Transverse colon (tissue), 4 donors: ENCODE results near the gene AK6. TPM values are rescaled to one million over a fixed set of nuclear protein-coding genes. Genes with fewer than 3 reads are reported as not detected.

Experiments
- DNase-seq: peaks from one replicate; pipeline ENCODE4 v3.0.0-alpha.2; 2019
- H3K27ac ChIP-seq, 4 donors: fragments of 200-600 bp; sonication (generic); 2 replicates each; pipeline ENCODE4 v1.5.1; 2016 to 2018; ENCODE audit warnings: inconsistent platforms in 4 of 4
- H3K27me3 ChIP-seq: fragments of 200-600 bp; sonication (generic); 2 replicates; pipeline ENCODE4 v1.5.1; 2017; ENCODE audit warnings: inconsistent platforms
- H3K36me3 ChIP-seq, 4 donors: fragments of 200-600 bp; sonication (generic); 2 replicates each; pipeline ENCODE4 v1.5.1; 2017 to 2019; ENCODE audit warnings: inconsistent platforms in 4 of 4
- H3K4me1 ChIP-seq, 4 donors: fragments of 200-600 bp; sonication (generic); 2 replicates each; pipeline ENCODE4 v1.5.1; 2017 to 2020; ENCODE audit warnings: inconsistent platforms in 4 of 4
- H3K4me3 ChIP-seq, 4 donors: fragments of 200-600 bp; sonication (generic); 1 replicate in 1 of 4; 2 replicates in 3 of 4; pipeline versions ENCODE4 v1.5.1 to v1.6.1; 2017 to 2019; ENCODE audit warnings: inconsistent platforms in 4 of 4
- H3K9me3 ChIP-seq, 2 donors: fragments of 200-600 bp; sonication (generic); 2 replicates each; pipeline ENCODE4 v1.5.1; 2017 to 2019; ENCODE audit warnings: inconsistent platforms in 2 of 2
- EP300 ChIP-seq: sonication (generic); formaldehyde crosslinking; IDR thresholded peaks from one replicate; pipeline ENCODE4 v1.6.1; 2017; ENCODE audit warnings: antibody characterized with exemption, low read depth
- POLR2A ChIP-seq: fragments of 450-650 bp; IDR thresholded peaks from one replicate; pipeline ENCODE4 v1.6.1; 2016; ENCODE audit warnings: antibody characterized with exemption, mild to moderate bottlenecking, moderate library complexity
- POLR2AphosphoS5 ChIP-seq, 3 donors: sonication (generic); formaldehyde crosslinking; IDR thresholded peaks; one replicate each; pipeline ENCODE4 v1.6.1; 2016; ENCODE audit warnings: antibody characterized with exemption in 3 of 3
- WGBS, 2 donors: methylation state at CpG; one replicate each; pipeline ENCODE4 v1.1.5; 2018; ENCODE audit warnings: low coverage in 1 of 2; 5-methylcytosine and 5-hydroxymethylcytosine counted together
- in situ Hi-C, 4 donors: fragments of 200-750 bp; cut with MboI; loops; one replicate each; pipeline versions ENCODE4 v1.15.0 to v1.15.1; 2017; ENCODE audit warnings: low sequenced_read_pairs in 3 of 4, low pct_ligation_motif_present in 1 of 4, low pct_unique_long_range_greater_than_20kb in 1 of 4
- intact Hi-C: fragments of 100-400 bp; cut with DNase I; formaldehyde crosslinking; loops from one replicate; pipeline ENCODE4 v1.15.1; 2023; ENCODE audit warnings: low total_unique reads
- total RNA-seq, 4 donors: library from RNA; depleted of rRNA; stranded (reverse); fragments of >200 nt; gene quantifications; one replicate each; pipeline ENCODE4 v1.1.0, GENCODE V29; 2016
- TF ChIP-seq, protein P1 (sequence below), 5 experiments: fragments of 200-600 bp in 3 of 5; fragments of 450-650 bp in 2 of 5; sonication (generic) in 3 of 5; IDR thresholded peaks; 1 replicate in 2 of 5; 2 replicates in 3 of 5; pipeline ENCODE4 v1.5.1; 2016 to 2017; ENCODE audit warnings: antibody characterized with exemption in 5 of 5, inconsistent platforms in 3 of 5, mild to moderate bottlenecking in 2 of 5, moderate library complexity in 1 of 5

Gene AK6
- total RNA-seq, 4 donors from 2014 or later, result 16.1 to 103 (median 20.0) TPM

- Histone ChIP-seq H3K27me3 (no peaks in the 10 kb centered on the region), H3K27ac (no peak overlapping the region), H3K4me1 (no peaks in the 10 kb centered on the region), H3K9me3 (no peaks in the 10 kb centered on the region), H3K36me3 (peaks cover 0 to 12% (median 6%) of the 10 kb centered on the region in 4 donors), H3K4me3 (no peak overlapping the region)
- TF ChIP-seq POLR2AphosphoS5 (IDR thresholded peaks at IDR 0.05), result no peak
- no peak for TF ChIP-seq EP300
- TF ChIP-seq, protein P1, sequence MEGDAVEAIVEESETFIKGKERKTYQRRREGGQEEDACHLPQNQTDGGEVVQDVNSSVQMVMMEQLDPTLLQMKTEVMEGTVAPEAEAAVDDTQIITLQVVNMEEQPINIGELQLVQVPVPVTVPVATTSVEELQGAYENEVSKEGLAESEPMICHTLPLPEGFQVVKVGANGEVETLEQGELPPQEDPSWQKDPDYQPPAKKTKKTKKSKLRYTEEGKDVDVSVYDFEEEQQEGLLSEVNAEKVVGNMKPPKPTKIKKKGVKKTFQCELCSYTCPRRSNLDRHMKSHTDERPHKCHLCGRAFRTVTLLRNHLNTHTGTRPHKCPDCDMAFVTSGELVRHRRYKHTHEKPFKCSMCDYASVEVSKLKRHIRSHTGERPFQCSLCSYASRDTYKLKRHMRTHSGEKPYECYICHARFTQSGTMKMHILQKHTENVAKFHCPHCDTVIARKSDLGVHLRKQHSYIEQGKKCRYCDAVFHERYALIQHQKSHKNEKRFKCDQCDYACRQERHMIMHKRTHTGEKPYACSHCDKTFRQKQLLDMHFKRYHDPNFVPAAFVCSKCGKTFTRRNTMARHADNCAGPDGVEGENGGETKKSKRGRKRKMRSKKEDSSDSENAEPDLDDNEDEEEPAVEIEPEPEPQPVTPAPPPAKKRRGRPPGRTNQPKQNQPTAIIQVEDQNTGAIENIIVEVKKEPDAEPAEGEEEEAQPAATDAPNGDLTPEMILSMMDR (IDR thresholded peaks at IDR 0.05), result no peak
- no peak for TF ChIP-seq POLR2A
- 95 to 96% methylated on average over 4 to 8 of the region's 8 CpGs for WGBS, 2 donors
- intact Hi-C loops (no loop called here), in situ Hi-C loops (no loop called here)
- no peak for DNase-seq
Observed at GRCh38 chr5:69305512-69305911, 63.8 kb downstream of the AK6 start.

Other genes starting within 250 kb of the AK6 start
- gene CCNB1, start 202.4 kb downstream of the AK6 start, total RNA-seq, result 10 to 100 TPM in 1 of 4 donors, 1 to 10 TPM in 3; 2.2 to 16.9 (median 6.3) TPM
- gene CENPH, start 179.9 kb downstream of the AK6 start, total RNA-seq, result 1 to 10 TPM in 2 of 4 donors, not detected in 2; 1.2 to 4.4 TPM
- 10 to 100 TPM; 10.8 to 61.7 (median 21.4) TPM for gene CDK7, start 134.6 kb downstream of the AK6 start, total RNA-seq
- 10 to 100 TPM in 3 of 4 donors, 1 to 10 TPM in 1; 8.2 to 24.7 (median 18.6) TPM for gene CCDC125, start 36.7 kb downstream of the AK6 start, total RNA-seq
- 10 to 100 TPM; 32.1 to 79.4 (median 45.5) TPM for gene TAF9, start within 50 bp of the AK6 start, total RNA-seq
- 10 to 100 TPM in 2 of 4 donors, 1 to 10 TPM in 2; 2.6 to 19.1 (median 9.8) TPM for gene RAD17, start 298 bp upstream of the AK6 start, total RNA-seq
- 10 to 100 TPM; 14.7 to 48.7 (median 30.7) TPM for gene MARVELD2, start 45.6 kb upstream of the AK6 start, total RNA-seq
- gene OCLN, start 123.3 kb upstream of the AK6 start, total RNA-seq, result 100 to 1,000 TPM in 1 of 4 donors, 10 to 100 TPM in 3; 74.9 to 112 (median 92.4) TPM
- gene GTF2H2C, start 190.7 kb upstream of the AK6 start, total RNA-seq, result 10 to 100 TPM in 3 of 4 donors, 1 to 10 TPM in 1; 5.6 to 77.2 (median 29.4) TPM